Fibroblast of lung (primary cell): ENCODE data around the gene NTSR1. TPM values are rescaled to one million over a fixed set of nuclear protein-coding genes. Genes with fewer than 3 reads are reported as not detected.

ENCODE experiments used
- DNase-seq, 2 donors: peaks; one replicate each; pipeline versions ENCODE4 v3.0.0 to v3.0.0-alpha.2; 2010; ENCODE audit warnings: low read depth in 2 of 2
- H2AFZ ChIP-seq: 2 replicates; pipeline ENCODE4 v1.5.1; 2012; ENCODE audit warnings: low read length, control low read depth, inconsistent platforms
- H3K27ac ChIP-seq: 2 replicates; pipeline ENCODE4 v1.5.1; 2011; ENCODE audit warnings: low read length, control low read depth; ENCODE audit not compliant: insufficient read depth
- H3K27me3 ChIP-seq: 2 replicates; pipeline ENCODE4 v1.5.1; 2011; ENCODE audit warnings: mild to moderate bottlenecking, low read length; ENCODE audit not compliant: control insufficient read depth, insufficient read depth
- H3K36me3 ChIP-seq: 2 replicates; pipeline ENCODE4 v1.5.1; 2011; ENCODE audit warnings: low read length; ENCODE audit not compliant: control insufficient read depth, insufficient read depth
- H3K4me1 ChIP-seq: 2 replicates; pipeline ENCODE4 v1.5.1; 2011; ENCODE audit warnings: low read length; ENCODE audit not compliant: control insufficient read depth, insufficient read depth; ENCODE audit errors: extremely low read depth
- H3K4me2 ChIP-seq: 2 replicates; pipeline ENCODE4 v1.5.1; 2011; ENCODE audit warnings: low read length, control low read depth; ENCODE audit not compliant: insufficient read depth; ENCODE audit errors: extremely low read depth
- H3K4me3 ChIP-seq, 4 experiments: fragments of 200-600 bp in 1 of 4; sonication (generic) in 1 of 4; replicated peaks in 1 of 4; 2 replicates each; pipeline ENCODE4 v1.5.1; 2011 to 2016; ENCODE audit warnings: low read length in 4 of 4, low read depth in 3 of 4, mild to moderate bottlenecking in 3 of 4, control low read depth in 2 of 4, inconsistent platforms in 1 of 4, mixed read lengths in 1 of 4; ENCODE audit not compliant: insufficient read depth in 1 of 4; ENCODE audit errors: control extremely low read depth in 1 of 4
- H3K79me2 ChIP-seq: 2 replicates; pipeline ENCODE4 v1.5.1; 2012; ENCODE audit warnings: mild to moderate bottlenecking, low read length, inconsistent platforms; ENCODE audit not compliant: control insufficient read depth, insufficient read depth
- H3K9ac ChIP-seq: 2 replicates; pipeline ENCODE4 v1.5.1; 2011; ENCODE audit warnings: mild to moderate bottlenecking, low read length, control low read depth; ENCODE audit not compliant: insufficient read depth
- H3K9me3 ChIP-seq: 2 replicates; pipeline ENCODE4 v1.5.1; 2012; ENCODE audit warnings: low read depth, low read length; ENCODE audit not compliant: control insufficient read depth, insufficient read depth
- H4K20me1 ChIP-seq: 2 replicates; pipeline ENCODE4 v1.5.1; 2011; ENCODE audit warnings: low read length; ENCODE audit not compliant: control insufficient read depth, insufficient read depth; ENCODE audit errors: extremely low read depth
- CTCF ChIP-seq, 2 donors: IDR thresholded peaks in 1 of 2; conservative IDR thresholded peaks in 1 of 2; 1 replicate in 1 of 2; 2 replicates in 1 of 2; pipeline ENCODE4 v1.5.1; 2011 to 2012; ENCODE audit warnings: low read length in 2 of 2, control low read depth in 1 of 2, inconsistent platforms in 1 of 2, low read depth in 1 of 2, mild to moderate bottlenecking in 1 of 2
- EZH2 ChIP-seq: IDR thresholded peaks from 2 replicates; pipeline ENCODE4 v1.5.1; 2012; ENCODE audit warnings: low read length, control low read depth, mild to moderate bottlenecking; ENCODE audit errors: missing control alignments
- polyA plus RNA-seq, 2 donors: library from polyadenylated mRNA; depleted of rRNA in 1 of 2; stranded (reverse) in 1 of 2; unstranded in 1 of 2; fragments of >200 nt; gene quantifications; 2 replicates each; pipeline ENCODE4 v1.2.1, GENCODE V29; 2011 to 2012; ENCODE audit warnings: missing spikeins in 1 of 2
- total RNA-seq: library from RNA; depleted of rRNA; stranded (reverse); fragments of >200 nt; gene quantifications from 2 replicates; pipeline ENCODE4 v1.2.1, GENCODE V29; 2014

NTSR1 gene
- total and polyA plus RNA-seq, 2 donors (not counting 1 experiment from before 2014, with no cell fraction given), result 0.05 to 0.33 TPM

GRCh38 chr20:62728781-62729300, 20.2 kb downstream of the NTSR1 start:
- H3K4me2 ChIP-seq, result no peak overlapping the region
- no peak for DNase-seq
- H3K9ac ChIP-seq, result no peak overlapping the region
- H3K27ac ChIP-seq, result no peak overlapping the region
- no peak overlapping the region for H3K4me3 ChIP-seq
- H3K27me3 ChIP-seq, result peaks cover 4% of the 10 kb centered on the region
- no peak for TF ChIP-seq CTCF (conservative IDR thresholded peaks at IDR 0.05 in 1 of 2, IDR thresholded peaks at IDR 0.05 in 1 of 2; ENCODE audit: low read depth in 1 of 2, low read length in 2 of 2)
- no peak for TF ChIP-seq EZH2
- no peaks in the 10 kb centered on the region for H3K36me3 ChIP-seq
- H3K79me2 ChIP-seq, result no peaks in the 10 kb centered on the region
- no peaks in the 10 kb centered on the region for H3K9me3 ChIP-seq
- H3K4me1 ChIP-seq, result no peaks in the 10 kb centered on the region
- no peak overlapping the region for H2AFZ ChIP-seq
- H4K20me1 ChIP-seq, result no peaks in the 10 kb centered on the region

GRCh38 chr20:62730481-62730880, 21.8 kb downstream of the NTSR1 start:
- DNase-seq, result no peak
- no peaks in the 10 kb centered on the region for H3K9me3 ChIP-seq
- no peaks in the 10 kb centered on the region for H3K36me3 ChIP-seq
- H2AFZ ChIP-seq, result no peak overlapping the region
- no peak overlapping the region for H3K27ac ChIP-seq
- no peak overlapping the region for H3K4me2 ChIP-seq
- peaks cover 3% of the 10 kb centered on the region for H3K27me3 ChIP-seq
- TF ChIP-seq EZH2 (no peak), CTCF (conservative IDR thresholded peaks at IDR 0.05 in 1 of 2, IDR thresholded peaks at IDR 0.05 in 1 of 2; ENCODE audit: low read depth in 1 of 2, low read length in 2 of 2) (no peak)
- H3K4me1 ChIP-seq, result no peaks in the 10 kb centered on the region
- no peaks in the 10 kb centered on the region for H3K79me2 ChIP-seq
- no peaks in the 10 kb centered on the region for H4K20me1 ChIP-seq
- H3K9ac ChIP-seq, result no peak overlapping the region
- no peak overlapping the region for H3K4me3 ChIP-seq

GRCh38 chr20:62732031-62732760, 23.6 kb downstream of the NTSR1 start:
- Histone ChIP-seq H3K9me3 (no peaks in the 10 kb centered on the region), H3K9ac (no peak overlapping the region), H2AFZ (no peak overlapping the region), H3K36me3 (no peaks in the 10 kb centered on the region), H3K4me3 (no peak overlapping the region), H3K27me3 (no peaks in the 10 kb centered on the region), H3K79me2 (no peaks in the 10 kb centered on the region), H3K4me2 (no peak overlapping the region), H3K27ac (no peak overlapping the region), H4K20me1 (no peaks in the 10 kb centered on the region), H3K4me1 (no peaks in the 10 kb centered on the region)
- no peak for TF ChIP-seq EZH2
- DNase-seq, result no peak
